ENCODE data around the gene THUMPD1.

The THUMPD1 gene

GRCh38 chr16:20750558-20750957 is 8.9 kb upstream of the THUMPD1 start:
- Histone ChIP-seq H3K27me3 (ENCODE audit: control insufficient read depth in 5 of 5, insufficient read depth in 4 of 5, low read length in 5 of 5) (no peaks in the 10 kb centered on the region), H3K4me3 (ENCODE audit: low read depth in 1 of 5, low read length in 5 of 5) (no peak overlapping the region), H3K27ac (ENCODE audit: low read depth, low read length) (no peak overlapping the region), H3K9me3 (ENCODE audit: control insufficient read depth in 5 of 5, low read length in 5 of 5) (peaks cover 0 to 9% (median 4%) of the 10 kb centered on the region in 5 donors), H3K36me3 (ENCODE audit: control insufficient read depth in 5 of 5, insufficient read depth in 5 of 5, low read length in 5 of 5) (no peaks in the 10 kb centered on the region), H3K4me1 (ENCODE audit: control insufficient read depth in 5 of 5, insufficient read depth in 5 of 5, low read length in 5 of 5) (no peaks in the 10 kb centered on the region), H3K9ac (ENCODE audit: low read length in 5 of 5) (no peak overlapping the region)

- Histone ChIP-seq H3K4me1 (ENCODE audit: control insufficient read depth in 5 of 5, insufficient read depth in 5 of 5, low read length in 5 of 5) (no peaks in the 10 kb centered on the region), H3K9ac (ENCODE audit: low read length in 5 of 5) (no peak overlapping the region), H3K27me3 (ENCODE audit: control insufficient read depth in 5 of 5, insufficient read depth in 4 of 5, low read length in 5 of 5) (no peaks in the 10 kb centered on the region), H3K27ac (ENCODE audit: low read depth, low read length) (no peak overlapping the region), H3K4me3 (ENCODE audit: low read depth in 1 of 5, low read length in 5 of 5) (no peak overlapping the region), H3K36me3 (ENCODE audit: control insufficient read depth in 5 of 5, insufficient read depth in 5 of 5, low read length in 5 of 5) (no peaks in the 10 kb centered on the region), H3K9me3 (ENCODE audit: control insufficient read depth in 5 of 5, low read length in 5 of 5) (peaks cover 0 to 9% (median 4%) of the 10 kb centered on the region in 5 donors)
Measured at GRCh38 chr16:20749474-20749873, 7.9 kb upstream of the THUMPD1 start.

- no peaks in the 10 kb centered on the region for H3K36me3 ChIP-seq (ENCODE audit: control insufficient read depth in 5 of 5, insufficient read depth in 5 of 5, low read length in 5 of 5)
- H3K4me3 ChIP-seq (ENCODE audit: low read depth in 1 of 5, low read length in 5 of 5), result no peak overlapping the region
- no peak overlapping the region for H3K9ac ChIP-seq (ENCODE audit: low read length in 5 of 5)
- peaks cover 0 to 9% (median 4%) of the 10 kb centered on the region in 5 donors for H3K9me3 ChIP-seq (ENCODE audit: control insufficient read depth in 5 of 5, low read length in 5 of 5)
- no peaks in the 10 kb centered on the region for H3K4me1 ChIP-seq (ENCODE audit: control insufficient read depth in 5 of 5, insufficient read depth in 5 of 5, low read length in 5 of 5)
- no peaks in the 10 kb centered on the region for H3K27me3 ChIP-seq (ENCODE audit: control insufficient read depth in 5 of 5, insufficient read depth in 4 of 5, low read length in 5 of 5)
- H3K27ac ChIP-seq (ENCODE audit: low read depth, low read length), result no peak overlapping the region
Measured at GRCh38 chr16:20747030-20747816, 5.6 kb upstream of the THUMPD1 start.

DNA sequence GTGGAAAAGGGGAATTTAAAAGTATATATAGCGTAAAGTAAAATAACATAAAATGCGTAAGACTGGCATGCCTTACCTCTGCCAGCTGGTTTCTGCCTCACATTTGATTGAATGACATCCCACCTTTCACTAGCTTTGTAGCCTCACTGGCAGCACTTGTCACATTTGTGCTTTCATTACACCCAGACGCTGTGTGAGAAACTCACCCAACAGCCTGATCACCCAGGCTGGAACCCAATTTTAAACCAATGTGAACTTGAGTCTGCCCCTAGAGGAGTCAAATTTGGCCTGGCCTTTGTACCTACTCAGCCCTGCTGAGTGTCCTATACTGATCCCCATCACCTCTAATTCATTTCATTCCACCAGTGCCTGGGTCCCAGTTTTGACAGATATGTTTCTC is 4.8 kb upstream of the THUMPD1 start:
- Histone ChIP-seq H3K36me3 (ENCODE audit: control insufficient read depth in 5 of 5, insufficient read depth in 5 of 5, low read length in 5 of 5) (no peaks in the 10 kb centered on the region), H3K27me3 (ENCODE audit: control insufficient read depth in 5 of 5, insufficient read depth in 4 of 5, low read length in 5 of 5) (no peaks in the 10 kb centered on the region), H3K27ac (ENCODE audit: low read depth, low read length) (no peak overlapping the region), H3K9me3 (ENCODE audit: control insufficient read depth in 5 of 5, low read length in 5 of 5) (peaks cover 0 to 9% (median 4%) of the 10 kb centered on the region in 5 donors), H3K4me1 (ENCODE audit: control insufficient read depth in 5 of 5, insufficient read depth in 5 of 5, low read length in 5 of 5) (peaks cover 0 to 4% (median 3%) of the 10 kb centered on the region in 5 donors), H3K4me3 (ENCODE audit: low read depth in 1 of 5, low read length in 5 of 5) (no peak overlapping the region), H3K9ac (ENCODE audit: low read length in 5 of 5) (no peak overlapping the region)

DNA sequence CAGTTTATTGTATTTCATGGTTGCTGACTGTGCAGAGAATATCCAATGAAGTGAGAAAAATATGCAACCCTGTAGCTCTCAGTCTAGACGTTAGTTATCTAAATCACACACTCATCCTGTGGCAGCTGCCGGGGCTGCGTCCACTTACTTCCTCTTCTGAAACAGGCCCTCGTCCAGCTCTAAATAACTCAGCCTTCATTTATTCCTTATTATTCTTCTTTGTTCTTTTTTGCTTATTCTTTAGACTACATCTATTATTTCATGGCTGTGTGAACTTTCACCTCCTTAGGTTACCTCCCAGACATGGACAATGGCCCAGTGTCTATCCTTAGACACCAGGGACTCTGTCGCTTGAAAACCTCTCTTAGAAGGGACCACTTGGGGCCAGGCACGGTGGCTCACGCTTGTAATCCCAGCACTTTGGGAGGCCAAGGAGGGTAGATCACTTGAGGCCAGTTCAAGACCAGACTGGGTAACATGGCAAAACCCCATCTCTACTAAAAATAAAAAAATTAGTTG is 3.4 kb upstream of the THUMPD1 start:
- no peak overlapping the region for H3K4me3 ChIP-seq (ENCODE audit: low read depth in 1 of 5, low read length in 5 of 5)
- no peaks in the 10 kb centered on the region for H3K27me3 ChIP-seq (ENCODE audit: control insufficient read depth in 5 of 5, insufficient read depth in 4 of 5, low read length in 5 of 5)
- no peak overlapping the region for H3K27ac ChIP-seq (ENCODE audit: low read depth, low read length)
- no peaks in the 10 kb centered on the region for H3K36me3 ChIP-seq (ENCODE audit: control insufficient read depth in 5 of 5, insufficient read depth in 5 of 5, low read length in 5 of 5)
- no peak overlapping the region for H3K9ac ChIP-seq (ENCODE audit: low read length in 5 of 5)
- H3K9me3 ChIP-seq (ENCODE audit: control insufficient read depth in 5 of 5, low read length in 5 of 5), result peaks cover 0 to 9% (median 4%) of the 10 kb centered on the region in 5 donors
- peaks cover 5 to 15% (median 13%) of the 10 kb centered on the region in 5 donors for H3K4me1 ChIP-seq (ENCODE audit: control insufficient read depth in 5 of 5, insufficient read depth in 5 of 5, low read length in 5 of 5)

GRCh38 chr16:20743591-20743990 is 2.0 kb upstream of the THUMPD1 start:
- no peak overlapping the region for H3K9ac ChIP-seq (ENCODE audit: low read length in 5 of 5)
- peaks cover 5 to 22% (median 18%) of the 10 kb centered on the region in 5 donors for H3K4me1 ChIP-seq (ENCODE audit: control insufficient read depth in 5 of 5, insufficient read depth in 5 of 5, low read length in 5 of 5)
- H3K36me3 ChIP-seq (ENCODE audit: control insufficient read depth in 5 of 5, insufficient read depth in 5 of 5, low read length in 5 of 5), result peaks cover 2 to 4% (median 3%) of the 10 kb centered on the region in 5 donors
- H3K27me3 ChIP-seq (ENCODE audit: control insufficient read depth in 5 of 5, insufficient read depth in 4 of 5, low read length in 5 of 5), result no peaks in the 10 kb centered on the region
- no peak overlapping the region for H3K27ac ChIP-seq (ENCODE audit: low read depth, low read length)
- H3K4me3 ChIP-seq (ENCODE audit: low read depth in 1 of 5, low read length in 5 of 5), result no peak overlapping the region
- peaks cover 0 to 9% (median 4%) of the 10 kb centered on the region in 5 donors for H3K9me3 ChIP-seq (ENCODE audit: control insufficient read depth in 5 of 5, low read length in 5 of 5)

GRCh38 chr16:20740901-20741521 is 607 bp downstream of the THUMPD1 start:
- Histone ChIP-seq H3K4me1 (ENCODE audit: control insufficient read depth in 5 of 5, insufficient read depth in 5 of 5, low read length in 5 of 5) (peaks cover 5 to 22% (median 18%) of the 10 kb centered on the region in 5 donors), H3K9me3 (ENCODE audit: control insufficient read depth in 5 of 5, low read length in 5 of 5) (no peaks in the 10 kb centered on the region), H3K27ac (ENCODE audit: low read depth, low read length) (peak overlapping the region; percentile 82), H3K27me3 (ENCODE audit: control insufficient read depth in 5 of 5, insufficient read depth in 4 of 5, low read length in 5 of 5) (no peaks in the 10 kb centered on the region), H3K4me3 (ENCODE audit: low read depth in 1 of 5, low read length in 5 of 5) (peak overlapping the region; percentile 95 to 100 (median 99)), H3K9ac (ENCODE audit: low read length in 5 of 5) (peak overlapping the region; percentile 90 to 97 (median 91)), H3K36me3 (ENCODE audit: control insufficient read depth in 5 of 5, insufficient read depth in 5 of 5, low read length in 5 of 5) (peaks cover 22 to 27% (median 26%) of the 10 kb centered on the region in 5 donors)

- H3K36me3 ChIP-seq (ENCODE audit: control insufficient read depth in 5 of 5, insufficient read depth in 5 of 5, low read length in 5 of 5), result peaks cover 29 to 35% (median 33%) of the 10 kb centered on the region in 5 donors
- peak overlapping the region; percentile 95 to 100 (median 99) for H3K4me3 ChIP-seq (ENCODE audit: low read depth in 1 of 5, low read length in 5 of 5)
- peak overlapping the region; percentile 90 to 94 (median 90) for H3K9ac ChIP-seq (ENCODE audit: low read length in 5 of 5)
- H3K4me1 ChIP-seq (ENCODE audit: control insufficient read depth in 5 of 5, insufficient read depth in 5 of 5, low read length in 5 of 5), result peaks cover 5 to 22% (median 18%) of the 10 kb centered on the region in 5 donors
- H3K27me3 ChIP-seq (ENCODE audit: control insufficient read depth in 5 of 5, insufficient read depth in 4 of 5, low read length in 5 of 5), result no peaks in the 10 kb centered on the region
- no peaks in the 10 kb centered on the region for H3K9me3 ChIP-seq (ENCODE audit: control insufficient read depth in 5 of 5, low read length in 5 of 5)
- peak overlapping the region; percentile 82 for H3K27ac ChIP-seq (ENCODE audit: low read depth, low read length)
Measured at GRCh38 chr16:20740007-20740883, 1.4 kb downstream of the THUMPD1 start.

GRCh38 chr16:20735490-20735889 is 6.1 kb downstream of the THUMPD1 start:
- Histone ChIP-seq H3K9ac (ENCODE audit: low read length in 5 of 5) (no peak overlapping the region), H3K4me1 (ENCODE audit: control insufficient read depth in 5 of 5, insufficient read depth in 5 of 5, low read length in 5 of 5) (peaks cover 4 to 15% (median 14%) of the 10 kb centered on the region in 5 donors), H3K36me3 (ENCODE audit: control insufficient read depth in 5 of 5, insufficient read depth in 5 of 5, low read length in 5 of 5) (peaks cover 34 to 47% (median 41%) of the 10 kb centered on the region in 5 donors), H3K27ac (ENCODE audit: low read depth, low read length) (no peak overlapping the region), H3K9me3 (ENCODE audit: control insufficient read depth in 5 of 5, low read length in 5 of 5) (no peaks in the 10 kb centered on the region), H3K4me3 (ENCODE audit: low read depth in 1 of 5, low read length in 5 of 5) (no peak overlapping the region), H3K27me3 (ENCODE audit: control insufficient read depth in 5 of 5, insufficient read depth in 4 of 5, low read length in 5 of 5) (no peaks in the 10 kb centered on the region)

Measured in subcutaneous abdominal adipose tissue (tissue), 5 donors.